Measurements from ENCODE around the gene SLC25A1. TPM values are rescaled to one million over a fixed set of nuclear protein-coding genes. Genes with fewer than 3 reads are reported as not detected.

Gene SLC25A1
- total and polyA plus RNA-seq, 7 donors = 7.3 to 23.1 (median 10.8) TPM

DNA sequence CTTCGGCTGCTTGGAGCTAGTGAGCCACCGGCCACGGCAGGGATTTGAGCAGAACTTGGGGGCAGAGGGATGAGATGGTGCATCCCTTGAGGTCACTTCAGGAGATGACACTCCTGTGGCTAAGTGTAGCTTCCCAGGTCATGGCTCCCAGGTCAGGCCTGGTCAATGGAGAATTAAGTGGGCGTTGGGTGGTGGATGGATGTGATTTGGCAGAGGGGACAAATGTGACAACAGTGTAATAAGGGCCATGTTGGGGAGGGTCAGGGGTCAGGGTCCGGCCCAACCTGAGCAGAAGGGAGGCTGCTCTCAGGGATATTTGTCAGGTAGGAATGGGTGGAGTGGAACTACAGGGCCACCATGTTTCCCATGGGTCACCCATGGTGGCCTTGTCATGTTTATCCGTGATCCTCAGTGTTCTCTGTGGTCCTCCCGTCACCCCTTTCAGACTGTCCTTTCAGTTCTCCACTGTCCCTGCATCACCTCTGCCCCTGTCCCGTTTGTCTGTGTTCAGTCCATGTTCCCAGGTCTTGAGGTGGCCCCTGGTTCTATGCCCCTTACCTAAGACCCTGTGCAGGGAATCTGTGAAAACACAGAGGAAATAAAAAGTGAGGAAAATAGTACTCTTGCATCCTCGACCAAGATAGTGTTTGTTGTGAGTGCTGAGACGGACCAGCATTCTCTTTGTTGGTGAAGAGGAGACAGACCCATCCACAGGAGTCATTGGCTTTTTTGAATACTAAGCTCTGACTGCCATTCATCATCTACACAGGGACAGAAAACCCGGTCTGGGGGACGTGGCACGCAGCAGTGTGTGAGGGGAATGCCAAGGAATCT lies 6.1 kb downstream of the SLC25A1 start:
- ATAC-seq = no peak
- H3K9me3 ChIP-seq = no peaks in the 10 kb centered on the region
- WGBS, 3 donors = 33 to 37% (median 34%) methylated on average over 13 of the region's 13 CpGs
- TF ChIP-seq, protein P1, sequence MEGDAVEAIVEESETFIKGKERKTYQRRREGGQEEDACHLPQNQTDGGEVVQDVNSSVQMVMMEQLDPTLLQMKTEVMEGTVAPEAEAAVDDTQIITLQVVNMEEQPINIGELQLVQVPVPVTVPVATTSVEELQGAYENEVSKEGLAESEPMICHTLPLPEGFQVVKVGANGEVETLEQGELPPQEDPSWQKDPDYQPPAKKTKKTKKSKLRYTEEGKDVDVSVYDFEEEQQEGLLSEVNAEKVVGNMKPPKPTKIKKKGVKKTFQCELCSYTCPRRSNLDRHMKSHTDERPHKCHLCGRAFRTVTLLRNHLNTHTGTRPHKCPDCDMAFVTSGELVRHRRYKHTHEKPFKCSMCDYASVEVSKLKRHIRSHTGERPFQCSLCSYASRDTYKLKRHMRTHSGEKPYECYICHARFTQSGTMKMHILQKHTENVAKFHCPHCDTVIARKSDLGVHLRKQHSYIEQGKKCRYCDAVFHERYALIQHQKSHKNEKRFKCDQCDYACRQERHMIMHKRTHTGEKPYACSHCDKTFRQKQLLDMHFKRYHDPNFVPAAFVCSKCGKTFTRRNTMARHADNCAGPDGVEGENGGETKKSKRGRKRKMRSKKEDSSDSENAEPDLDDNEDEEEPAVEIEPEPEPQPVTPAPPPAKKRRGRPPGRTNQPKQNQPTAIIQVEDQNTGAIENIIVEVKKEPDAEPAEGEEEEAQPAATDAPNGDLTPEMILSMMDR (IDR thresholded peaks at IDR 0.05) = no peak
- H3K4me3 ChIP-seq = peak overlapping the region; percentile 81
- peaks cover 0 to 15% (median 12%) of the 10 kb centered on the region in 3 donors for H3K27me3 ChIP-seq (ENCODE audit: insufficient read depth in 3 of 3, low read length in 2 of 3)
- intact Hi-C loops (cut with DNase I) = no loop called here
- H3K36me3 ChIP-seq (ENCODE audit: insufficient read depth in 1 of 2, low read depth in 1 of 2) = peaks cover 0 to 15% of the 10 kb centered on the region in 2 donors
- peaks cover 21% of the 10 kb centered on the region for H3K4me1 ChIP-seq
- DNase-seq = no peak
- H3K27ac ChIP-seq = peak overlapping the region; percentile 93

DNA sequence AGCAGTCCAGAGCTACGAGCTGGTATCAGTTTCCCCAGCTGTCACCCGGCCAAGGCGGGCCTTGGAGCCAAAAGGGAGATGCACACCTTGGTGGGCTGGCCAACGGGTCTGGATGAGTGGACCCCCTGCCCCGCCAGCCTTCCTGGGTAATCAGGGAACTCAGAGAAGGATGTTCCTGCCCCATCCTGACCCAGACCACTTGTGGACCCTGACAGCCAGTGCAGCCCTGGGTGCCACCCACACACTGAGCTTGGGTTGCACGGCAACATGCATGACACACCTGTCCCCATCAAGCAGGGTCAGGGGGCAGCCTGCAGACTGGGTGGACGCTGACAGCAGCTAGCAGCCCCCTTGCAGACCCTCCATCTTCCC lies 8.6 kb downstream of the SLC25A1 start:
- peaks cover 0 to 34% (median 13%) of the 10 kb centered on the region in 3 donors for H3K27me3 ChIP-seq (ENCODE audit: insufficient read depth in 3 of 3, low read length in 2 of 3)
- TF ChIP-seq, protein P1 (IDR thresholded peaks at IDR 0.05) = no peak
- intact Hi-C loops (cut with DNase I) = no loop called here
- ATAC-seq (no peak), DNase-seq (no peak)
- no peak overlapping the region for H3K27ac ChIP-seq
- WGBS, 3 donors = 37 to 38% (median 37%) methylated on average over 7 of the region's 7 CpGs
- peak overlapping the region; percentile 81 for H3K4me3 ChIP-seq
- H3K9me3 ChIP-seq = no peaks in the 10 kb centered on the region
- H3K36me3 ChIP-seq (ENCODE audit: insufficient read depth in 1 of 2, low read depth in 1 of 2) = no peaks in the 10 kb centered on the region
- H3K4me1 ChIP-seq = peaks cover 17% of the 10 kb centered on the region

DNA sequence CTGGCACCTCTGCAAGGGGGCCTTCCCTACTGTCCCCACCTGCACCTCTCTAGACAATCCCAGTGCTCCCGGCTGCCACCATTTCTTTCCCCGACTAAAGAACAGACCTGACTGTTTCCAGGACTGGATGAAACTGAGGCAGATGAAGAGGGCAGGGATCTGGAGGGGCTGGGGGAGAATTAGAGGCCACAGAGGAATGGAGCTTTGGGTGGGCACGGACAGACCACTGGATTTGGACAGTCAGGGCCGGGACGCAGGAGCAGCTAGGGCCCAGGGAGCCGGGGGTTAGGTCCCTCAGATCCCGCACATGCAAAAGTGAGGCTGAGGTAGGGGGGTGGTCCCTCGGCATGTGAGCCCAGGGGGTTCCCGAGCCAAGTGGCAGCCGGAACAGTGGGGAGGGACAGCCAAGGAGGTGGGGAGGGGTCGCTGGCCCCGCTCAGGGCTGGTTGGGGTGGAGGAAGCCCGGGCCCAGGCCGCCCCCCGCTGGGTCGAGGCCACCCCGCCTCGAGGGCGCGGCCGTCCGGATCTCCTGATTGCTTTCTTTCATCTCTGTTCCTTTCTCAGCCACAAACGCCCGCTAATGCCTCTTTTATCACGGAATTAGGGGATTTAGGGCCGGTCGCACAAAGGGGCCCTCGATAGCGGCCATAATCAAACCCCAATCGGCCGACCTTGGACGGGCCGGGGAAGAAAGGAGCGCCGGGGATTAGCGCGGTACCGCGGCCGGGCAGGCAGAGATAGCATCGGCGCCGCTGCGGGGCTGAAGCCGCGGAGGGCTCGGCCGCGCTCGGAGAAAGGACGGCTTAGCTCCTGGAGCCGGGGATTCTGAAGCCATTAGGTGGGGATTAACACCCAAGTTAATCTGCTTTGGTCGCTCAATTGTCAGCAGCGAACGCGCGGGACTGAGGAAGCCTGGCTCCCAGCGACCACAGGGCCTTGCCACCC lies 9.3 kb downstream of the SLC25A1 start:
- H3K27me3 ChIP-seq (ENCODE audit: insufficient read depth in 3 of 3, low read length in 2 of 3) = peaks cover 0 to 41% (median 13%) of the 10 kb centered on the region in 3 donors
- no peak for ATAC-seq
- peaks cover 12% of the 10 kb centered on the region for H3K4me1 ChIP-seq
- TF ChIP-seq, protein P1 (IDR thresholded peaks at IDR 0.05) = no peak
- H3K4me3 ChIP-seq = peak overlapping the region; percentile 81
- no peak overlapping the region for H3K27ac ChIP-seq
- no peaks in the 10 kb centered on the region for H3K9me3 ChIP-seq
- H3K36me3 ChIP-seq (ENCODE audit: insufficient read depth in 1 of 2, low read depth in 1 of 2) = no peaks in the 10 kb centered on the region
- no peak for DNase-seq
- WGBS, 3 donors = 4 to 8% (median 5%) methylated on average over 46 to 58 of the region's 58 CpGs
- intact Hi-C loops (cut with DNase I) = no loop called here

DNA sequence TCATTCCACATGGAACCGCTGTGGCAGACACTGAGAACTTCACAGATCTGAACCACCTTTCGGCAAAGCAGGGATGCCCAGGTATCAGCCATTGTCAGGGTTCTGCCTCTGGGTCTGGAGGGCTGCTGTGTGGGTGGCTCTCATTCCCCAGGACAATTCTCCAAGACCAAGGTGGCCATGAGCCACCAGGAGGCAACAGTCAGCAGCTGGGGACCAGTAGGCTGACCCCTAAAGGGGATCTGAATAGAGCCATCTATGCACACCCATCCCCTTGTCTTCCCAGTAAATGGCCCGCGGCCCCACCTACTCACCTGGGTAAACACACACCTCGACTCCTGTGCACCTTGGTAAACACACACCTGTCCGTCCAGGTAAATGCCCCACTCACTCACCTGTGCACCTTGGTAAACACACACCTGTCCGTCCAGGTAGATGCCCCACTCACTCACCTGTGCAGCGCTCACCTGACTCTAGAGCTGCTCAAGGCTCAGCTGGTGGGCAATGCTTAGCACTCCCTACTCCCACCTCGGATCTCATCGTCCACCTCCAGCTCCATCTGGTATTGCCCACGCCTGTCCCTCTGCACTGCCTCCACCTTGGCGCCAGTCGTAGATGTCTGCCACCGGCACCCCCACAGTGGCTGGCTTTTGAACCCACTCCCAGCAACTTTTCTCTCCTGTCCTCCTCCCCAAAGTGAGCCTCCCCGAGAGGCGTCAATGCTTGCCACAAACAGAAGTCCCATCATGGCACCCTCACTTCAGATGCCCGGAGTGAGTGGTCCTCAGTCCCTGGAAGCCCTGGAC lies 10.2 kb downstream of the SLC25A1 start:
- TF ChIP-seq, protein P1 (IDR thresholded peaks at IDR 0.05) = no peak
- WGBS, 3 donors = 60 to 68% (median 67%) methylated on average over 17 of the region's 17 CpGs

More for the DNA sequence above, 10.2 kb downstream of the SLC25A1 start:
- Histone ChIP-seq H3K4me1 (peaks cover 12% of the 10 kb centered on the region), H3K36me3 (ENCODE audit: insufficient read depth in 1 of 2, low read depth in 1 of 2) (no peaks in the 10 kb centered on the region), H3K27me3 (ENCODE audit: insufficient read depth in 3 of 3, low read length in 2 of 3) (peaks cover 0 to 49% (median 13%) of the 10 kb centered on the region in 3 donors), H3K27ac (no peak overlapping the region), H3K4me3 (no peak overlapping the region), H3K9me3 (no peaks in the 10 kb centered on the region)
- no peak for ATAC-seq
- intact Hi-C loops (cut with DNase I) = no loop called here
- DNase-seq = no peak

All from psoas muscle (tissue), 8 donors.